Keratinocyte (primary cell): ENCODE measurements around the gene MAVS. TPM values are rescaled to one million over a fixed set of nuclear protein-coding genes. Genes with fewer than 3 reads are reported as not detected.

Experiments
- DNase-seq: peaks from one replicate; pipeline ENCODE4 v3.0.0-alpha.2; 2011; ENCODE audit warnings: low read depth, missing footprints, low spot score
- FAIRE-seq: peaks from 2 replicates; lab custom pipeline; 2011; peaks lifted over from hg19 to GRCh38; lab: Jason Lieb, UNC
- H2AFZ ChIP-seq: 2 replicates; pipeline ENCODE4 v1.6.0; 2012; ENCODE audit warnings: low read length, control low read depth, inconsistent platforms; ENCODE audit not compliant: control insufficient read depth
- H3K27ac ChIP-seq: 2 replicates; pipeline ENCODE4 v1.5.1; 2011; ENCODE audit warnings: low read length; ENCODE audit not compliant: control insufficient read depth, insufficient read depth
- H3K27me3 ChIP-seq: 3 replicates; pipeline ENCODE4 v1.6.0; 2011; ENCODE audit warnings: low read length; ENCODE audit not compliant: control insufficient read depth, insufficient read depth; ENCODE audit errors: extremely low read depth
- H3K36me3 ChIP-seq, 2 experiments: 2 replicates in 1 of 2; 3 replicates in 1 of 2; pipeline ENCODE4 v1.5.1; 2011; ENCODE audit warnings: low read length in 2 of 2, mild to moderate bottlenecking in 1 of 2; ENCODE audit not compliant: control insufficient read depth in 2 of 2, insufficient read depth in 2 of 2; ENCODE audit errors: extremely low read depth in 1 of 2
- H3K4me1 ChIP-seq: 3 replicates; pipeline ENCODE4 v1.5.1; 2011; ENCODE audit warnings: low read length; ENCODE audit not compliant: control insufficient read depth, insufficient read depth; ENCODE audit errors: extremely low read depth
- H3K4me2 ChIP-seq: 3 replicates; pipeline ENCODE4 v1.6.0; 2011; ENCODE audit warnings: low read depth, low read length; ENCODE audit not compliant: control insufficient read depth, insufficient read depth; ENCODE audit errors: extremely low read depth
- H3K4me3 ChIP-seq, 3 experiments: fragments of 200-600 bp in 1 of 3; sonication (generic) in 1 of 3; 2 replicates in 2 of 3; 3 replicates in 1 of 3; pipeline ENCODE4 v1.5.1; 2011 to 2016; ENCODE audit warnings: low read length in 3 of 3, mild to moderate bottlenecking in 3 of 3, control low read depth in 2 of 3, inconsistent platforms in 1 of 3, low read depth in 1 of 3, mixed read lengths in 1 of 3, mixed run types in 1 of 3, moderate library complexity in 1 of 3; ENCODE audit not compliant: control insufficient read depth in 2 of 3, insufficient read depth in 2 of 3; ENCODE audit errors: extremely low read depth in 1 of 3
- H3K79me2 ChIP-seq: 2 replicates; pipeline ENCODE4 v1.6.0; 2012; ENCODE audit warnings: low read length; ENCODE audit not compliant: control insufficient read depth, insufficient read depth
- H3K9ac ChIP-seq: 3 replicates; pipeline ENCODE4 v1.6.0; 2011; ENCODE audit warnings: low read length; ENCODE audit not compliant: control insufficient read depth, insufficient read depth; ENCODE audit errors: extremely low read depth
- H3K9me1 ChIP-seq: 3 replicates; pipeline ENCODE4 v1.6.0; 2011; ENCODE audit warnings: low read length; ENCODE audit not compliant: control insufficient read depth, insufficient read depth; ENCODE audit errors: extremely low read depth
- H3K9me3 ChIP-seq: 2 replicates; pipeline ENCODE4 v1.5.1; 2012; ENCODE audit warnings: low read depth, low read length; ENCODE audit not compliant: control insufficient read depth
- H4K20me1 ChIP-seq: 3 replicates; pipeline ENCODE4 v1.6.0; 2011; ENCODE audit warnings: low read length; ENCODE audit not compliant: control insufficient read depth, insufficient read depth; ENCODE audit errors: extremely low read depth
- EZH2 ChIP-seq: IDR thresholded peaks from one replicate; pipeline ENCODE4 v1.6.1; 2012; ENCODE audit warnings: inconsistent platforms, mild to moderate bottlenecking, low read length, moderate library complexity
- dilution Hi-C: fragments of 300-500 bp; cut with MboI; formaldehyde crosslinking; loops from one replicate; pipeline ENCODE4 v1.7.0; 2020; ENCODE audit warnings: low sequenced_read_pairs; ENCODE audit not compliant: extremely low pct_ligation_motif_present
- polyA plus RNA-seq, 5 experiments: library from polyadenylated mRNA; depleted of rRNA in 3 of 5; stranded (reverse) in 3 of 5; stranded (forward) in 1 of 5; unstranded in 1 of 5; fragments of >200 nt; gene quantifications; 1 replicate in 1 of 5; 2 replicates in 3 of 5; 3 replicates in 1 of 5; pipeline versions ENCODE4 v1.2.1 to v1.2.3, GENCODE V29; 2011 to 2012; ENCODE audit warnings: missing spikeins in 2 of 5, low read depth in 1 of 5, low replicate concordance in 1 of 5
- TF ChIP-seq, protein P1 (sequence below), 3 experiments: IDR thresholded peaks in 1 of 3; conservative IDR thresholded peaks in 1 of 3; optimal IDR thresholded peaks in 1 of 3; 2 replicates in 2 of 3; 3 replicates in 1 of 3; pipeline versions ENCODE3 to v1.5.1; 2011; ENCODE audit warnings: low read length in 3 of 3, mild to moderate bottlenecking in 3 of 3, moderate library complexity in 2 of 3, control low read depth in 1 of 3, inconsistent platforms in 1 of 3; ENCODE audit not compliant: insufficient read depth in 2 of 3; ENCODE audit errors: extremely low read depth in 1 of 3

MAVS gene
- polyA plus RNA-seq, 1 donor (not counting 4 experiments of a cell fraction or from before 2014, with no cell fraction given) = 15.1 TPM

DNA sequence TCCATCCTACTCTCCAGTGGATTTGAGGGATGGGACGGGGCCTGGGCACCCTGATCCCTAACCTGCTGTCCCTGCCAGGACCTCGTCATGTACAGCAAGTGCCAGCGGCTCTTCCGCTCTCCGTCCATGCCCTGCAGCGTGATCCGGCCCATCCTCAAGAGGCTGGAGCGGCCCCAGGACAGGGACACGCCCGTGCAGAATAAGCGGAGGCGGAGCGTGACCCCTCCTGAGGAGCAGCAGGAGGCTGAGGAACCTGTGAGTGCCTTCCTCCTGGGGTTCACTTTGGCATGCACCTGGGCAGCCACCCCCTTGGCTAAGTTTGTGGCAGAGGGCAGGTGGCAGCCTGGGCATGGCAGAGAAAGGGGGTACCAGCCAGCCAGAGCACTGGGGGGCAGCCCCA is 44.8 kb upstream of the MAVS start:
- H3K36me3 ChIP-seq = peaks cover 33 to 75% of the 10 kb centered on the region in 2 experiments
- no peak overlapping the region for H3K9ac ChIP-seq
- no peaks in the 10 kb centered on the region for H3K27me3 ChIP-seq
- no peaks in the 10 kb centered on the region for H4K20me1 ChIP-seq
- H3K4me2 ChIP-seq = no peak overlapping the region
- dilution Hi-C loops = no loop called here
- TF ChIP-seq, protein P1, sequence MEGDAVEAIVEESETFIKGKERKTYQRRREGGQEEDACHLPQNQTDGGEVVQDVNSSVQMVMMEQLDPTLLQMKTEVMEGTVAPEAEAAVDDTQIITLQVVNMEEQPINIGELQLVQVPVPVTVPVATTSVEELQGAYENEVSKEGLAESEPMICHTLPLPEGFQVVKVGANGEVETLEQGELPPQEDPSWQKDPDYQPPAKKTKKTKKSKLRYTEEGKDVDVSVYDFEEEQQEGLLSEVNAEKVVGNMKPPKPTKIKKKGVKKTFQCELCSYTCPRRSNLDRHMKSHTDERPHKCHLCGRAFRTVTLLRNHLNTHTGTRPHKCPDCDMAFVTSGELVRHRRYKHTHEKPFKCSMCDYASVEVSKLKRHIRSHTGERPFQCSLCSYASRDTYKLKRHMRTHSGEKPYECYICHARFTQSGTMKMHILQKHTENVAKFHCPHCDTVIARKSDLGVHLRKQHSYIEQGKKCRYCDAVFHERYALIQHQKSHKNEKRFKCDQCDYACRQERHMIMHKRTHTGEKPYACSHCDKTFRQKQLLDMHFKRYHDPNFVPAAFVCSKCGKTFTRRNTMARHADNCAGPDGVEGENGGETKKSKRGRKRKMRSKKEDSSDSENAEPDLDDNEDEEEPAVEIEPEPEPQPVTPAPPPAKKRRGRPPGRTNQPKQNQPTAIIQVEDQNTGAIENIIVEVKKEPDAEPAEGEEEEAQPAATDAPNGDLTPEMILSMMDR (optimal IDR thresholded peaks at IDR 0.05 in 1 of 3, IDR thresholded peaks at IDR 0.05 in 1 of 3, conservative IDR thresholded peaks at IDR 0.05 in 1 of 3; ENCODE audit: extremely low read depth in 1 of 3, insufficient read depth in 2 of 3, low read length in 3 of 3) = no peak
- no peak for TF ChIP-seq EZH2
- H3K9me1 ChIP-seq = no peaks in the 10 kb centered on the region
- H3K4me1 ChIP-seq = peaks cover 86% of the 10 kb centered on the region
- no peak for FAIRE-seq
- no peaks in the 10 kb centered on the region for H3K9me3 ChIP-seq
- no peak overlapping the region for H3K4me3 ChIP-seq
- no peak overlapping the region for H3K27ac ChIP-seq
- H3K79me2 ChIP-seq = peaks cover 27% of the 10 kb centered on the region
- H2AFZ ChIP-seq = no peak overlapping the region
- DNase-seq = no peak

DNA sequence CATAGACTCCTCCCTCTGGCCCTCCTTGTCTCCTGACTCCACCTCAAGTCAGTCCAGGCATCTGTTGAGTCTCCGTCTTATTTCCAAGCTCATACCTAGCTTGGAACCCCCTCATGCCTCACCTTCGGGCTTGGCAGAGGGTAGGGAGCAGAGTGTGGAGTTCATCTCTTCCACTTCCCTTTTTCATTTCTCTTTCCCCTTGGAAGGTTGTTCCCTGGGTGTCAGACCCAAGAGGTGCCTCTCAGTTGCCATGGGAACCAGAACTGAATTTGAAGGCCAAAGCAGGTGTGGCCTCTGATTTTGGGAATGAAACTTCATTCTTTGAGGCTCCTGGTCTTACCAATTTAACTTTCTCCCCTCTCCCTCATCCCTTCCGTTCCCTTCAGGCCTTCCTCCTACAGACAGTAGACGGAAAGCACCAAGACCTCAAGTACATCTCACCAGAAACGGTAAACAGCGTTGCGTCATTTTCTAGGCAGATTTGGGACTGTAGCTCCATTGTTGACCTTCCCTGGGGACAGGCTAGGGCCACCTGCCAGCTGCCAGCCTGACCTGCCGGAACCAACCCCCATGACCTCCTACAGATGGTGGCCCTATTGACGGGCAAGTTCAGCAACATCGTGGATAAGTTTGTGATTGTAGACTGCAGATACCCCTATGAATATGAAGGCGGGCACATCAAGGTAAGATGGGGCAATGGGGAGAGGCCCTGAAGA is 44.0 kb upstream of the MAVS start:
- peaks cover 88% of the 10 kb centered on the region for H3K4me1 ChIP-seq
- H3K9me3 ChIP-seq = no peaks in the 10 kb centered on the region
- no peak overlapping the region for H3K4me3 ChIP-seq
- no peak overlapping the region for H3K27ac ChIP-seq
- dilution Hi-C loops = no loop called here
- TF ChIP-seq, protein P1 (optimal IDR thresholded peaks at IDR 0.05 in 1 of 3, IDR thresholded peaks at IDR 0.05 in 1 of 3, conservative IDR thresholded peaks at IDR 0.05 in 1 of 3; ENCODE audit: extremely low read depth in 1 of 3, insufficient read depth in 2 of 3, low read length in 3 of 3) = no peak
- TF ChIP-seq EZH2 = no peak
- H3K27me3 ChIP-seq = no peaks in the 10 kb centered on the region
- H3K79me2 ChIP-seq = peaks cover 20% of the 10 kb centered on the region
- FAIRE-seq = no peak
- DNase-seq = no peak
- no peaks in the 10 kb centered on the region for H4K20me1 ChIP-seq
- no peaks in the 10 kb centered on the region for H3K9me1 ChIP-seq
- H3K4me2 ChIP-seq = no peak overlapping the region
- H2AFZ ChIP-seq = no peak overlapping the region
- no peak overlapping the region for H3K9ac ChIP-seq
- peaks cover 33 to 75% of the 10 kb centered on the region in 2 experiments for H3K36me3 ChIP-seq
